ENCODE results near the gene ITPR2. TPM values are rescaled to one million over a fixed set of nuclear protein-coding genes. Genes with fewer than 3 reads are reported as not detected.

The ITPR2 gene
- total and polyA plus RNA-seq, 2 of the 8 experiments (the other 6 are each of a cell fraction or from before 2014, with no cell fraction given), result 4.1 to 48.3 TPM

DNA sequence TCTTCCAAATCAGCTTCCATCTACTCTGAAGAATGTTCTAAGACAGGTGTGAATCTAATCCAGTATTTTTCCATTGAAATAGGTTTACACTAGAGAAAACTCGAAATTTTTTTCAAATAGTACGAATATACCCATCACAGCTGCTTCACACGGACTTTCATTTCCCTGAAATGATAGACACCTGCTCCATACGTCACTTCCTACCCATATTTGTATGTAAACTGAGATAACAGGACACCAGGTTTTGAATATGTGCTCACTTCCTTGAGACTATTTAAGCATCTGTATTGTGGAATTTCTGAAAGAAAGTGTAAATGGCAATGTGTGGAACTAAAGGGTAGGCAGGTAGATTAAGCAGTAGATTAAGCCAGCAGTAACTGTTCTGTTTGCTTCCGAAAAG lies 13.4 kb upstream of the ITPR2 start:
- no peaks in the 10 kb centered on the region for H3K4me1 ChIP-seq (replicated peaks in 1 of 4; ENCODE audit: control insufficient read depth in 3 of 4, insufficient read depth in 4 of 4, low read length in 3 of 4)
- H3K14ac ChIP-seq (ENCODE audit: insufficient read length), result no peak overlapping the region
- no peak overlapping the region for H2AFZ ChIP-seq (ENCODE audit: low read length)
- H2AK5ac ChIP-seq (ENCODE audit: low read depth, low read length), result no peak overlapping the region
- no peaks in the 10 kb centered on the region for H3K36me3 ChIP-seq (ENCODE audit: control insufficient read depth in 2 of 4, insufficient read depth in 4 of 4, low read length in 3 of 4)
- no peak overlapping the region for H2BK15ac ChIP-seq (ENCODE audit: low read length)
- H3K23ac ChIP-seq (ENCODE audit: insufficient read length), result no peak overlapping the region
- no peak overlapping the region for H3K4ac ChIP-seq (replicated peaks; ENCODE audit: insufficient read length, low read depth, low read length)
- 81% methylated on average over 5 of the region's 5 CpGs; no CpG with 5 or more reads in 1 of the 2 experiments for WGBS, 2 experiments (ENCODE audit: extremely low coverage in 1 of 2, insufficient coverage in 1 of 2, insufficient read length in 1 of 2, insufficient replicate concordance in 2 of 2, low coverage in 1 of 2, low lambda C conversion rate in 2 of 2, missing lambda C conversion rate in 1 of 2)
- H3K4me3 ChIP-seq (ENCODE audit: extremely low read depth in 1 of 4, insufficient read depth in 2 of 4, low read depth in 3 of 4, low read length in 4 of 4), result no peak overlapping the region
- no peaks in the 10 kb centered on the region for H3K23me2 ChIP-seq (ENCODE audit: low read depth, low read length)
- no peak overlapping the region for H4K8ac ChIP-seq (ENCODE audit: extremely low read depth, insufficient read depth, low read length)
- H3K4me2 ChIP-seq (ENCODE audit: insufficient read depth in 1 of 2, low read depth in 2 of 2, low read length in 2 of 2), result no peak overlapping the region
- no peak overlapping the region for H2BK20ac ChIP-seq (ENCODE audit: low read length)
- no peak overlapping the region for H4K91ac ChIP-seq (replicated peaks; ENCODE audit: insufficient read length, low read length)
- H2BK120ac ChIP-seq (replicated peaks; ENCODE audit: low read depth, low read length), result no peak overlapping the region
- H3K79me1 ChIP-seq (ENCODE audit: low read depth, low read length), result no peaks in the 10 kb centered on the region
- no peaks in the 10 kb centered on the region for H3K9me3 ChIP-seq (ENCODE audit: insufficient read depth in 2 of 2, low read depth in 1 of 2, low read length in 1 of 2)
- DNase-seq (ENCODE audit: low read depth in 1 of 2, low spot score in 2 of 2), result no peak
- H2BK5ac ChIP-seq (ENCODE audit: low read depth, low read length), result no peak overlapping the region
- TF ChIP-seq RXRA (IDR thresholded peaks at IDR 0.05; ENCODE audit: insufficient read depth, low read depth, low read length) (no peak), TEAD4 (IDR thresholded peaks at IDR 0.05; ENCODE audit: low read depth, low read length) (no peak), TAF1 (IDR thresholded peaks at IDR 0.05; ENCODE audit: low read depth, low read length) (no peak), RNF2 (IDR thresholded peaks at IDR 0.05; ENCODE audit: borderline replicate concordance, low read depth, low read length, missing control alignments, poor library complexity, severe bottlenecking) (no peak), SUZ12 (IDR thresholded peaks at IDR 0.05; ENCODE audit: low read length) (no peak)
- TF ChIP-seq, protein P1, sequence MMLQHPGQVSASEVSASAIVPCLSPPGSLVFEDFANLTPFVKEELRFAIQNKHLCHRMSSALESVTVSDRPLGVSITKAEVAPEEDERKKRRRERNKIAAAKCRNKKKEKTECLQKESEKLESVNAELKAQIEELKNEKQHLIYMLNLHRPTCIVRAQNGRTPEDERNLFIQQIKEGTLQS (IDR thresholded peaks at IDR 0.05; ENCODE audit: insufficient read depth, low read depth, low read length), result no peak
- H3K9ac ChIP-seq (replicated peaks in 1 of 4; ENCODE audit: extremely low read depth in 1 of 4, low read depth in 3 of 4, low read length in 3 of 4), result no peak overlapping the region
- H4K20me1 ChIP-seq (replicated peaks in 1 of 2; ENCODE audit: control insufficient read depth in 1 of 2, insufficient read depth in 2 of 2, low read length in 2 of 2), result no peaks in the 10 kb centered on the region
- H3K56ac ChIP-seq (replicated peaks; ENCODE audit: insufficient read length, low read depth, low read length), result no peak overlapping the region
- no peak overlapping the region for H2BK12ac ChIP-seq (ENCODE audit: low read depth, low read length)
- no peak overlapping the region for H3K27ac ChIP-seq (ENCODE audit: low read depth, low read length)
- ChIA-PET POLR2A (ENCODE audit: partially characterized antibody) (interaction anchor here (0.7 to 0.8 kb wide), 2 partner anchors 12 to 14 kb away, joined by 3 read pairs; no protein-coding TSS in a partner anchor), CTCF (ENCODE audit: partially characterized antibody) (interaction anchor here (0.7 to 2.3 kb wide), 8 partner anchors 13 to 127 kb away, joined by 3 to 27 read pairs (median 4); partner anchors contain the start of gene ITPR2)
- H4K5ac ChIP-seq (ENCODE audit: insufficient read length, low read depth, low read length), result no peak overlapping the region
- no peaks in the 10 kb centered on the region for H3K79me2 ChIP-seq (ENCODE audit: control insufficient read depth in 1 of 2, insufficient read depth in 2 of 2, low read length in 2 of 2)
- no peaks in the 10 kb centered on the region for H3K27me3 ChIP-seq (replicated peaks in 1 of 4; ENCODE audit: control insufficient read depth in 3 of 4, extremely low read depth in 1 of 4, insufficient read depth in 3 of 4, low read length in 3 of 4)
- H3K18ac ChIP-seq (ENCODE audit: extremely low read depth, low read length), result no peak overlapping the region
- FAIRE-seq, result no peak
